ENCODE measurements around the gene MIA3. TPM values are rescaled to one million over a fixed set of nuclear protein-coding genes. Genes with fewer than 3 reads are reported as not detected.

MIA3 gene
- total and polyA plus RNA-seq, 9 of the 15 experiments (the other 6 are each of a cell fraction or from before 2014, with no cell fraction given), result 21.6 to 89.4 (median 40.8) TPM

GRCh38 chr1:222711319-222712252, 93.7 kb downstream of the MIA3 start (continued):
- no peak for TF ChIP-seq ARID3B (CRISPR knock-in tag; IDR thresholded peaks at IDR 0.05; ENCODE audit: borderline replicate concordance)
- TF ChIP-seq ZBTB40 (IDR thresholded peaks at IDR 0.05), result peak; percentile 52; the same call in 1 of the 2 replicates
- no peak for TF ChIP-seq ZBTB40 (CRISPR knock-in tag; IDR thresholded peaks at IDR 0.05)
- TF ChIP-seq TEAD4 (IDR thresholded peaks at IDR 0.05; ENCODE audit: low read length), result peak; percentile 70
- no peak for TF ChIP-seq TEAD4 (CRISPR knock-in tag; IDR thresholded peaks at IDR 0.05; ENCODE audit: borderline replicate concordance)
- TF ChIP-seq PHB2 (IDR thresholded peaks at IDR 0.05; ENCODE audit: low read depth), result 0 out of 2 replicates have a peak, but pooled peaks have one; percentile 8
- peak; percentile 21; the same call in 1 of the 2 replicates for TF ChIP-seq KDM2B (CRISPR knock-in tag; IDR thresholded peaks at IDR 0.05)
- TF ChIP-seq CTBP1 (IDR thresholded peaks at IDR 0.05; ENCODE audit: borderline replicate concordance), result peak; percentile 58; the same call in 1 of the 2 replicates
- peak; percentile 51; the same call in 1 of the 2 replicates for TF ChIP-seq RB1 (IDR thresholded peaks at IDR 0.05; ENCODE audit: low read depth)
- TF ChIP-seq SMARCE1 (IDR thresholded peaks at IDR 0.05), result peak; percentile 58; the same call in 1 of the 2 replicates
- TF ChIP-seq TOE1 (IDR thresholded peaks at IDR 0.05; ENCODE audit: borderline replicate concordance), result 0 out of 2 replicates have a peak, but pooled peaks have one; percentile 11
- peak; percentile 83; the same call in 1 of the 2 replicates for TF ChIP-seq TOE1 (CRISPR knock-in tag; IDR thresholded peaks at IDR 0.05; ENCODE audit: borderline replicate concordance, low read depth)
- no peak for TF ChIP-seq MTF1 (CRISPR knock-in tag; IDR thresholded peaks at IDR 0.05; ENCODE audit: borderline replicate concordance)
- TF ChIP-seq RBBP5 (IDR thresholded peaks at IDR 0.05; ENCODE audit: borderline replicate concordance, insufficient read depth, low read length, poor library complexity, severe bottlenecking), result peak; percentile 61
- peak in 1 of 3 experiments; percentile 46 for TF ChIP-seq YY1 (IDR thresholded peaks at IDR 0.05; ENCODE audit: borderline replicate concordance in 1 of 3, control insufficient read depth in 1 of 3, extremely low read depth in 1 of 3, insufficient read depth in 3 of 3, insufficient read length in 1 of 3, insufficient replicate concordance in 2 of 3, low read depth in 1 of 3, low read length in 2 of 3)
